ENCODE measurements around the gene KHK.
A peak's percentile ranks its signal among the peaks of the same experiment; 100 is the strongest.

Gene KHK

DNA sequence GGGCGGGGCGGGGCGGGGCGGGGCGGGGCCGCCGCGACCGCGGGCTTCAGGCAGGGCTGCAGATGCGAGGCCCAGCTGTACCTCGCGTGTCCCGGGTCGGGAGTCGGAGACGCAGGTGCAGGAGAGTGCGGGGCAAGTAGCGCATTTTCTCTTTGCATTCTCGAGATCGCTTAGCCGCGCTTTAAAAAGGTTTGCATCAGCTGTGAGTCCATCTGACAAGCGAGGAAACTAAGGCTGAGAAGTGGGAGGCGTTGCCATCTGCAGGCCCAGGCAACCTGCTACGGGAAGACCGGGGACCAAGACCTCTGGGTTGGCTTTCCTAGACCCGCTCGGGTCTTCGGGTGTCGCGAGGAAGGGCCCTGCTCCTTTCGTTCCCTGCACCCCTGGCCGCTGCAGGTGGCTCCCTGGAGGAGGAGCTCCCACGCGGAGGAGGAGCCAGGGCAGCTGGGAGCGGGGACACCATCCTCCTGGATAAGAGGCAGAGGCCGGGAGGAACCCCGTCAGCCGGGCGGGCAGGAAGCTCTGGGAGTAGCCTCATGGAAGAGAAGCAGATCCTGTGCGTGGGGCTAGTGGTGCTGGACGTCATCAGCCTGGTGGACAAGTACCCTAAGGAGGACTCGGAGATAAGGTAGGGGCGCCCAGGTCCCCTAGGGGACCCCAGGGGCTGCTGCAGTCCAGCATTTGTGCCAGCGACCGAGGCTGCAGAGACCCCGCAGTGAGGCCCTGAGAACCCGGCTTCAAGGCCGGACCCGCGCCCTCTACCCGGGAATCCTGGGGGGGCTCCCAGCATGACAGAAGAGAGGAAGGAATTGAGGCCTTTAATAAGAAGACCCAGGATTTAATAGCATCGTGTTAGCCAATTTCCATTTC, at the start of gene KHK:
Gene KHK (plus strand): TSS at position 49 of the 870 bp plus-strand sequence. CDS start 488 bp downstream, at position 537.
- Histone ChIP-seq H3K4me1 (peaks cover 47 to 87% (median 76%) of the 10 kb centered on the region in 10 experiments), H3K4me2 (peak within 1 kb of the TSS; percentile 88 to 100 (median 99)), H3K36me3 (peaks cover 22 to 35% (median 29%) of the 10 kb centered on the region in 11 experiments), H3K4me3 (peak within 1 kb of the TSS; percentile 60 to 73 (median 64)), H3K27ac (peak within 1 kb of the TSS; percentile 67 to 82 (median 76)), H4K20me1 (peaks cover 0 to 51% (median 27%) of the 10 kb centered on the region in 11 experiments; a peak in 13 of 22 replicates), H3K27me3 (no peaks in the 10 kb centered on the region), H3K9me3 (replicated peaks in 1 of 11) (no peaks in the 10 kb centered on the region), H3K9ac (peak within 1 kb of the TSS; percentile 71 to 89 (median 81))
- no peak for TF ChIP-seq Cebpa-rat (IDR thresholded peaks at IDR 0.05)

DNA sequence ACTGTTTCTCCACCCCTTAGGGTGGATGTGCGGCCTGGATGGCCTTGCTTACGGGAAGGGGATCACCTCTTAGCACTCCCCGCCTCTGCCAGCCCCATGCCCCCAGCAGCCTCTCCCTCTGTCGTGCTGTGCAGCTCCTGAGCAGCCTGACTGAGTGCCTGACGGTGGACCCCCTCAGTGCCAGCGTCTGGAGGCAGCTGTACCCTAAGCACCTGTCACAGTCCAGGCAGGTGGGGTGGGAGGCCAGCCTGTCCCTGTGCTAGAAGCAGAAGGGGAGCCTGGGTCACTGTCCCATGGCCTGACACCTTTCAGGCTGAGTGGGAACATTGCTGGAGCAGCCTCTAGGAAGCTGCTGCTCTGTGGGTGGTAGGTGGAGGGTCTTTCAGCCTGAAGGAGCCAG, 48.6 kb upstream of the KHK start:
- H4K20me1 ChIP-seq = peaks cover 0 to 93% (median 26%) of the 10 kb centered on the region in 11 experiments; a peak in 14 of 22 replicates

DNA sequence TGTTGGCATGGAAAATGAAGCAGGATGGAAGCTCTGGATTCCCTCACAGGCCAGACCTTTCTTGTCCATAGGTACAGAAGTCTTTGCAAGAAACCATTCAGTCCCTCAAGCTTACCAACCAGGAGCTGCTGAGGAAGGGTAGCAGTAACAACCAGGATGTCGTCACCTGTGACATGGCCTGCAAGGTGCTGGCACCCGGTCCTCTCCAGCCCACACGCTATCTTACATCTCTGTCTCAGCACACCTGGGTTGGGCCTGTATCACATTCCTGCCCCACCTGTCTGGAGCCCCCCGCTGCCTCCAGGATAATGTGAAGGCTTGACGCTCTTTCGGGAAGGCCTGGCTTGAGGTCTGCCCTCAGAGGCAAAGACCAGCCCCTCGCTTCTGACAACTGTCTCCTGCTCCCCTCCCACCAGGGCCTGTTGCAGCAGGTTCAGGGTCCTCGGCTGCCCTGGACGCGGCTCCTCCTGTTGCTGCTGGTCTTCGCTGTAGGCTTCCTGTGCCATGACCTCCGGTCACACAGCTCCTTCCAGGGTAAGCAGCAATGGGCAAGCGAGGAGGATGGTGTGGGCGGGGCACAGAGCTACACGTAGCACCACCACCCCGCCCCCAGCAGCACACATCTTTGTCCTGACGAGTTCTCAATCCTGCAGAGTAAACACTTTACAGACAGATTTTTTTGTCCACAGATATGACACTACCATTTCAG, 47.8 kb upstream of the KHK start:
- Histone ChIP-seq H3K4me1 (peaks cover 38 to 60% (median 47%) of the 10 kb centered on the region in 10 experiments), H3K36me3 (peaks cover 68 to 94% (median 82%) of the 10 kb centered on the region in 11 experiments), H3K27me3 (no peaks in the 10 kb centered on the region), H3K4me2 (no peak overlapping the region), H3K9ac (no peak overlapping the region), H3K27ac (no peak overlapping the region), H3K4me3 (no peak overlapping the region), H4K20me1 (peaks cover 0 to 89% (median 23%) of the 10 kb centered on the region in 11 experiments; a peak in 14 of 22 replicates), H3K9me3 (replicated peaks in 1 of 11) (no peaks in the 10 kb centered on the region)
- TF ChIP-seq Cebpa-rat (IDR thresholded peaks at IDR 0.05) = no peak

More for the DNA sequence above, 48.6 kb upstream of the KHK start:
- Histone ChIP-seq H3K27ac (no peak overlapping the region), H3K9ac (peak overlapping the region in 4 of 11 experiments; percentile 18 to 46 (median 20); a peak in 4 of 22 replicates), H3K4me1 (peaks cover 44 to 64% (median 53%) of the 10 kb centered on the region in 10 experiments), H3K36me3 (peaks cover 68 to 89% (median 77%) of the 10 kb centered on the region in 11 experiments), H3K4me2 (no peak overlapping the region), H3K27me3 (no peaks in the 10 kb centered on the region), H3K9me3 (replicated peaks in 1 of 11) (no peaks in the 10 kb centered on the region), H3K4me3 (no peak overlapping the region)
- TF ChIP-seq Cebpa-rat (IDR thresholded peaks at IDR 0.05) = no peak

DNA sequence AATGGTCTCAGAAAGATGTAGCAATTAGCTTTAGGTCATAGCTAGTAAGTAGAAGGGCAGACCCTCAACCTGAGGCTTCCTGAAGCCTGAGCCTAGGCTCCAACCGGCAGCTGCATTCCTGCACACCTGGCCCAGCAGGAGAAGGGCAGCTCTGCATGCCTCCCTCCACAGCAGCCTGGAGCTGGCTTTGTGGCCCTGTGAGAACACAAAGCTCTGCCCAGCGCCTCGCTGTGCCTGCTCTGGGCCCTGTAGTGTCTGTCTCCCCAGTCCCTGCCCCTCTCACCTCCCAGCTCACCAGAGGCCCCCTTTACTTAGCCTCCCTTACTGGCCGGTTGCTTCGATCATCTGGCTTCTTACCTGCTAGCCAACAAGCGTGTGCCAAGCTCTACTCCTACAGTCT, 47.1 kb upstream of the KHK start:
- H3K27ac ChIP-seq = no peak overlapping the region
- 0 out of 22 replicates have a peak overlapping the region, but pooled peaks of 1 of the 11 experiments have one; percentile 10 for H3K9ac ChIP-seq
- no peaks in the 10 kb centered on the region for H3K9me3 ChIP-seq (replicated peaks in 1 of 11)
- no peak for TF ChIP-seq Cebpa-rat (IDR thresholded peaks at IDR 0.05)
- peaks cover 0 to 83% (median 20%) of the 10 kb centered on the region in 11 experiments; a peak in 12 of 22 replicates for H4K20me1 ChIP-seq
- H3K27me3 ChIP-seq = no peaks in the 10 kb centered on the region
- H3K36me3 ChIP-seq = peaks cover 68 to 89% (median 81%) of the 10 kb centered on the region in 11 experiments
- peak overlapping the region in 2 of 11 experiments; percentile 22 to 66; a peak in 2 of 22 replicates for H3K4me2 ChIP-seq
- H3K4me1 ChIP-seq = peaks cover 32 to 54% (median 41%) of the 10 kb centered on the region in 10 experiments
- no peak overlapping the region for H3K4me3 ChIP-seq

DNA sequence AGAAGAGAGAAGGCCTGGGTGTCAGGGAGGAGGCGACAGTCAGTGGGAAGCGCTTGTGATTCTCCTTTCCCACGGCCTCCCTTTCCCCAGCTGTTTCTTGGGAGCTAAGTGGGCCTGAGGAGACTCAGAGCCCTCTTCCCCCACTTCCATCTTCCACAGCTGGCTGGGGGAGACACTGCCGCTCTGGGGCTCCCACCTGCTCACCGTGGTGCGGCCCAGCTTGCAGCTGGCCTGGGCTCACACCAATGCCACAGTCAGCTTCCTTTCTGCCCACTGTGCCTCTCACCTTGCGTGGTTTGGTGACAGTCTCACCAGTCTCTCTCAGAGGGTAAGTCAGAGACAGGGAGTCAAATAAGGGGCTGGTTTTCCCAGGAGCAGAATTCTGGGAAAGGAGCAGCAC, 46.7 kb upstream of the KHK start:
- peak overlapping the region in 4 of 11 experiments; percentile 22 to 66 (median 61); a peak in 3 of 22 replicates for H3K4me2 ChIP-seq
- H3K4me3 ChIP-seq = no peak overlapping the region
- H3K27ac ChIP-seq = no peak overlapping the region
- H3K9me3 ChIP-seq (replicated peaks in 1 of 11) = no peaks in the 10 kb centered on the region
- H3K9ac ChIP-seq = peak overlapping the region in 1 of 11 experiments; percentile 29; a peak in 1 of 22 replicates
- H4K20me1 ChIP-seq = peaks cover 0 to 80% (median 20%) of the 10 kb centered on the region in 11 experiments; a peak in 12 of 22 replicates
- peaks cover 29 to 49% (median 38%) of the 10 kb centered on the region in 10 experiments for H3K4me1 ChIP-seq
- no peak for TF ChIP-seq Cebpa-rat (IDR thresholded peaks at IDR 0.05)
- H3K36me3 ChIP-seq = peaks cover 67 to 85% (median 79%) of the 10 kb centered on the region in 11 experiments
- no peaks in the 10 kb centered on the region for H3K27me3 ChIP-seq

DNA sequence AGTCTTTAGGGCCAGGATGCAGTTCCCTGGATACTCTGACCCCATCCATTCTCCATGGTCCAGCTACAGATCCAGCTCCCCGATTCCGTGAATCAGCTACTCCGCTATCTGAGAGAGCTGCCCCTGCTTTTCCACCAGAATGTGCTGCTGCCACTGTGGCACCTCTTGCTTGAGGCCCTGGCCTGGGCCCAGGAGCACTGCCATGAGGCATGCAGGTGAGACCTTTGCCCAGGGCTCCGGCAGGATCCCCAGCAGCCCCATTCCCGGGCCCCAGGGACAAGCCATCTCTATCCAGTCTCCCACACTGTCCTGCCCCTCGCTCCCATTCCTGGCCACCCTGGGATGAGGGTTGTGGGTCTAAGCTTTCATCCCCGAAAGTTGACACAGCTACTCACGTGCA, 46.3 kb upstream of the KHK start:
- Histone ChIP-seq H3K27ac (no peak overlapping the region), H3K9ac (peak overlapping the region in 1 of 11 experiments; percentile 29; a peak in 2 of 22 replicates), H3K4me3 (no peak overlapping the region), H3K36me3 (peaks cover 63 to 81% (median 75%) of the 10 kb centered on the region in 11 experiments), H3K9me3 (replicated peaks in 1 of 11) (no peaks in the 10 kb centered on the region), H3K27me3 (no peaks in the 10 kb centered on the region), H3K4me2 (peak overlapping the region in 6 of 11 experiments; percentile 42 to 70 (median 63); a peak in 9 of 22 replicates), H3K4me1 (peaks cover 28 to 45% (median 37%) of the 10 kb centered on the region in 10 experiments), H4K20me1 (peaks cover 0 to 76% (median 20%) of the 10 kb centered on the region in 11 experiments; a peak in 12 of 22 replicates)
- no peak for TF ChIP-seq Cebpa-rat (IDR thresholded peaks at IDR 0.05)

DNA sequence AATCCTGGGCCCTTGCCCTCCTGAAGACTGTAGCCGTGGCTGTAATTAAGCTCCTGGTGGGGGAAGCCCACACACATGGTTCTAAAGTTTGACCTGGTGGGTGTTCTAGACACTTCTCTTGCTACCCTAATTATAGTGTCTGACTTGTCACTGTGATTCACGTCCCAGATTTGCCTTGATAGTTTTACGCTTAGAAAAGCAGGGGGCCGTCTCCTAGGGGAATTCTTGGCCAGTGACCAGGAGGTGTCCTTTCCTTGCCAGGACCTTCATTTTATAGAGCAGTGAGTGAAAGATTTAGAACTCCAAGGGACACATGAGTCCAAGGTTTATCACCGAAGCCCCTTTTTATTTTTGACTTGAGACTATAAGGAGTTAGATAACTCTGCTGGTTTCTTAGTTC, 44.8 kb upstream of the KHK start:
- H3K9ac ChIP-seq = peak overlapping the region in 4 of 11 experiments; percentile 7 to 18 (median 12); a peak in 5 of 22 replicates
- peak overlapping the region in 6 of 11 experiments; percentile 17 to 40 (median 34); a peak in 8 of 22 replicates for H3K27ac ChIP-seq
- peaks cover 26 to 41% (median 34%) of the 10 kb centered on the region in 10 experiments for H3K4me1 ChIP-seq
- peaks cover 49 to 66% (median 60%) of the 10 kb centered on the region in 11 experiments for H3K36me3 ChIP-seq
- TF ChIP-seq Cebpa-rat (IDR thresholded peaks at IDR 0.05) = no peak
- H3K27me3 ChIP-seq = no peaks in the 10 kb centered on the region
- H4K20me1 ChIP-seq = peaks cover 0 to 61% (median 10%) of the 10 kb centered on the region in 11 experiments; a peak in 12 of 22 replicates
- H3K4me3 ChIP-seq = no peak overlapping the region
- no peaks in the 10 kb centered on the region for H3K9me3 ChIP-seq (replicated peaks in 1 of 11)
- H3K4me2 ChIP-seq = peak overlapping the region; percentile 38 to 70 (median 54)

DNA sequence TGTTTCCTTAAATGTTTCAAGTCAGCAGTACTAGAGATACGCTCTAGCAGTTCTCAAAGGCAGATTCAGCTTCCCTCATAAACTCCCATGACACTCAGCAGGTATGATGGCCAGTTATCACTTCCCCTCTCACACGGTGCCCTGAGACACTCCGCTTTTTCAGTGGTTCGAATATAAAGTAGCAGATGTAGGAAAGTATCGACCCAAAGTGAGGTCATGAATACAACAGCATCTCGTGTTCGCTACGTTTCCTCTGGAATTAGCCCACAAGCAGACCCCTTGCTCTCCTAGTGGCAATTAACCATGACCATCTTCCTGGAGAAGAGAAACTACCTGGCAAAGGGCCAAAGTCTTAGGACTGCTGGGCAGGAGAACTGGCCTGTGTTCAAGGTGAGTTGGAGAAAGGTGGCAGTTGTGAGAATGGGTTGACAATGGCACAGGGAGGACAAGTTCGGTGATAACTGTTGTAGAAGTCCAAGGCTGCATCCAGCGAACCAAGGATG, 44.4 kb upstream of the KHK start:
- Histone ChIP-seq H3K9ac (no peak overlapping the region), H3K27me3 (no peaks in the 10 kb centered on the region), H3K36me3 (peaks cover 44 to 62% (median 56%) of the 10 kb centered on the region in 11 experiments), H3K9me3 (replicated peaks in 1 of 11) (no peaks in the 10 kb centered on the region), H3K27ac (peak overlapping the region in 4 of 11 experiments; percentile 27 to 36 (median 34); a peak in 4 of 22 replicates), H3K4me1 (peaks cover 22 to 41% (median 29%) of the 10 kb centered on the region in 10 experiments), H3K4me2 (peak overlapping the region; percentile 38 to 70 (median 54); a peak in 20 of 22 replicates), H3K4me3 (no peak overlapping the region), H4K20me1 (peaks cover 0 to 56% (median 10%) of the 10 kb centered on the region in 11 experiments; a peak in 12 of 22 replicates)
- TF ChIP-seq Cebpa-rat (IDR thresholded peaks at IDR 0.05) = no peak
